ENCODE measurements around the gene CLIC4. TPM values are rescaled to one million over a fixed set of nuclear protein-coding genes. Genes with fewer than 3 reads are reported as not detected.

Gene CLIC4
- total and polyA plus RNA-seq, 2 donors (not counting 1 experiment from before 2014, with no cell fraction given) = 28.5 to 123 TPM

- Histone ChIP-seq H3K4me2 (replicated peaks; ENCODE audit: low read depth, low read length, poor library complexity, severe bottlenecking) (no peak overlapping the region), H3K9me3 (ENCODE audit: control extremely low read depth in 1 of 3, control insufficient read depth in 2 of 3, insufficient read depth in 1 of 3, low read length in 2 of 3) (no peaks in the 10 kb centered on the region), H3K36me3 (replicated peaks in 1 of 2; ENCODE audit: control extremely low read depth in 1 of 2, control insufficient read depth in 1 of 2, extremely low read depth in 1 of 2, insufficient read depth in 2 of 2, low read length in 1 of 2) (no peaks in the 10 kb centered on the region), H3K9ac (ENCODE audit: low read length) (no peak overlapping the region), H3K4me1 (ENCODE audit: control insufficient read depth in 2 of 2, insufficient read depth in 2 of 2, low read length in 2 of 2) (peaks cover 4 to 13% of the 10 kb centered on the region in 2 donors), H2AFZ (ENCODE audit: insufficient read depth, low read depth, low read length, poor library complexity, severe bottlenecking) (no peak overlapping the region), H3K27me3 (replicated peaks in 1 of 4; ENCODE audit: control extremely low read depth in 1 of 4, control insufficient read depth in 3 of 4, insufficient read depth in 4 of 4, low read length in 3 of 4) (no peaks in the 10 kb centered on the region), H3K4me3 (ENCODE audit: control extremely low read depth in 1 of 5, extremely low read depth in 1 of 5, insufficient read depth in 1 of 5, low read depth in 2 of 5, low read length in 4 of 5) (no peak overlapping the region), H4K20me1 (ENCODE audit: control insufficient read depth, insufficient read depth, low read length, poor library complexity, severe bottlenecking) (no peaks in the 10 kb centered on the region), H3K27ac (ENCODE audit: low read length in 2 of 2) (no peak overlapping the region), H3K79me2 (ENCODE audit: control insufficient read depth, insufficient read depth, low read length) (no peaks in the 10 kb centered on the region)
- no peak overlapping the region for H3K27ac Mint-ChIP-seq
- peak overlapping the region; percentile 63 for H3K4me3 Mint-ChIP-seq
- CTCF ChIA-PET = interaction anchor here (0.7 to 7.0 kb wide), 20 partner anchors 41 to 354 kb away, joined by 3 to 118 read pairs (median 4); partner anchors contain the start of gene RUNX3
- WGBS (ENCODE audit: insufficient coverage) = 39% methylated on average over 6 of the region's 9 CpGs
- peaks cover 12% of the 10 kb centered on the region for H3K4me1 Mint-ChIP-seq
- H3K27me3 Mint-ChIP-seq = no peaks in the 10 kb centered on the region
- intact Hi-C loops (cut with micrococcal nuclease) = loop anchor here (2.0 to 5.0 kb wide), 2 partner anchors 108 to 299 kb away; no protein-coding TSS in a partner anchor
- no peak for ATAC-seq (ENCODE audit: low read depth)
- peak; percentile 53 for DNase-seq
- POLR2A ChIA-PET = interaction anchor here (1.2 to 1.8 kb wide), 2 partner anchors 81 to 251 kb away, joined by 4 to 8 read pairs; partner anchors contain the start of gene RUNX3
- TF ChIP-seq CTCF (IDR thresholded peaks at IDR 0.05) (no peak), EZH2 (IDR thresholded peaks at IDR 0.05; ENCODE audit: borderline replicate concordance, insufficient read depth, low read depth, low read length, poor library complexity, severe bottlenecking) (no peak)
- no peaks in the 10 kb centered on the region for H3K9me3 Mint-ChIP-seq (ENCODE audit: insufficient read depth)
Observed at GRCh38 chr1:24849672-24850295, 104.5 kb downstream of the CLIC4 start.

- 100% methylated on average over 1 of the region's 6 CpGs for WGBS (ENCODE audit: insufficient coverage)
- H3K4me2 ChIP-seq (replicated peaks; ENCODE audit: low read depth, low read length, poor library complexity, severe bottlenecking) = no peak overlapping the region
- Mint-ChIP-seq H3K9me3 (ENCODE audit: insufficient read depth) (no peaks in the 10 kb centered on the region), H3K4me1 (peaks cover 12% of the 10 kb centered on the region), H3K27me3 (no peaks in the 10 kb centered on the region), H3K27ac (no peak overlapping the region), H3K4me3 (no peak overlapping the region)
- H3K4me3 ChIP-seq (ENCODE audit: control extremely low read depth in 1 of 5, extremely low read depth in 1 of 5, insufficient read depth in 1 of 5, low read depth in 2 of 5, low read length in 4 of 5) = no peak overlapping the region
- TF ChIP-seq EZH2 (IDR thresholded peaks at IDR 0.05; ENCODE audit: borderline replicate concordance, insufficient read depth, low read depth, low read length, poor library complexity, severe bottlenecking) = no peak
- TF ChIP-seq CTCF (IDR thresholded peaks at IDR 0.05) = no peak
- H2AFZ ChIP-seq (ENCODE audit: insufficient read depth, low read depth, low read length, poor library complexity, severe bottlenecking) = no peak overlapping the region
- H3K9me3 ChIP-seq (ENCODE audit: control extremely low read depth in 1 of 3, control insufficient read depth in 2 of 3, insufficient read depth in 1 of 3, low read length in 2 of 3) = no peaks in the 10 kb centered on the region
- peaks cover 4 to 13% of the 10 kb centered on the region in 2 donors for H3K4me1 ChIP-seq (ENCODE audit: control insufficient read depth in 2 of 2, insufficient read depth in 2 of 2, low read length in 2 of 2)
- intact Hi-C loops (cut with micrococcal nuclease) = no loop called here
- no peaks in the 10 kb centered on the region for H3K79me2 ChIP-seq (ENCODE audit: control insufficient read depth, insufficient read depth, low read length)
- no peak for ATAC-seq (ENCODE audit: low read depth)
- no peaks in the 10 kb centered on the region for H3K36me3 ChIP-seq (replicated peaks in 1 of 2; ENCODE audit: control extremely low read depth in 1 of 2, control insufficient read depth in 1 of 2, extremely low read depth in 1 of 2, insufficient read depth in 2 of 2, low read length in 1 of 2)
- ChIA-PET POLR2A (interaction anchor here (0.7 to 1.2 kb wide), 2 partner anchors 144 to 250 kb away, joined by 4 to 7 read pairs; no protein-coding TSS in a partner anchor), CTCF (interaction anchor here (0.7 to 7.0 kb wide), 17 partner anchors 13 to 354 kb away, joined by 3 to 118 read pairs (median 4); partner anchors contain the start of gene RUNX3)
- DNase-seq = no peak
- H3K9ac ChIP-seq (ENCODE audit: low read length) = no peak overlapping the region
- no peaks in the 10 kb centered on the region for H4K20me1 ChIP-seq (ENCODE audit: control insufficient read depth, insufficient read depth, low read length, poor library complexity, severe bottlenecking)
- no peaks in the 10 kb centered on the region for H3K27me3 ChIP-seq (replicated peaks in 1 of 4; ENCODE audit: control extremely low read depth in 1 of 4, control insufficient read depth in 3 of 4, insufficient read depth in 4 of 4, low read length in 3 of 4)
- H3K27ac ChIP-seq (ENCODE audit: low read length in 2 of 2) = no peak overlapping the region
Observed at GRCh38 chr1:24850328-24850920, 105.2 kb downstream of the CLIC4 start.

All from B cell (primary cell).